Panc1 (cell line): ENCODE results near the gene KRTAP6-2. TPM values are rescaled to one million over a fixed set of nuclear protein-coding genes. Genes with fewer than 3 reads are reported as not detected.

Experiments
- ATAC-seq: fragments of 200-7000 bp; cut with Tn5 transposase; 2 replicates; pipeline ENCODE4 v1.9.1; 2020; ENCODE audit warnings: mild to moderate bottlenecking, moderate library complexity
- BruUV-seq: library from RNA; stranded (reverse); fragments of 400-500 nt; replicated peaks from 2 replicates; lab custom pipeline; 2021; lab: Mats Ljungman, UMichigan
- CTCF ChIA-PET: fragments of 300-600 bp; sonication (Branson Sonifier 250); formaldehyde crosslinking; loops from one replicate; lab custom pipeline; 2022; ENCODE audit warnings: antibody characterized with exemption; lab: Charles Lee
- POLR2A ChIA-PET: fragments of 300-600 bp; sonication (Branson Sonifier 250); formaldehyde crosslinking; loops from one replicate; lab custom pipeline; 2022; ENCODE audit warnings: antibody characterized with exemption; lab: Charles Lee
- DNase-seq: peaks from one replicate; pipeline ENCODE4 v3.0.0-alpha.2; 2010; ENCODE audit warnings: low read depth, low spot score
- H3K27ac ChIP-seq: 2 replicates; pipeline ENCODE4 v1.5.1; 2011; ENCODE audit warnings: mild to moderate bottlenecking, low read length, inconsistent platforms
- H3K27me3 ChIP-seq: fragments of 200-500 bp; sonication (Bioruptor generic); 2 replicates; pipeline ENCODE4 v1.6.0; 2014; ENCODE audit warnings: low read length, inconsistent platforms; ENCODE audit not compliant: control insufficient read depth, insufficient read depth
- H3K36me3 ChIP-seq: fragments of 200-500 bp; sonication (Bioruptor generic); 2 replicates; pipeline ENCODE4 v1.5.1; 2014; ENCODE audit warnings: inconsistent platforms, mild to moderate bottlenecking, low read length, moderate library complexity; ENCODE audit not compliant: control insufficient read depth, insufficient read depth
- H3K4me1 ChIP-seq: 2 replicates; pipeline ENCODE4 v1.5.1; 2011; ENCODE audit warnings: inconsistent platforms, mild to moderate bottlenecking, low read length, moderate library complexity; ENCODE audit not compliant: control insufficient read depth, insufficient read depth
- H3K4me3 ChIP-seq, 2 experiments: 2 replicates each; pipeline ENCODE4 v1.5.1; 2011 to 2012; ENCODE audit warnings: low read depth in 2 of 2, low read length in 2 of 2, mild to moderate bottlenecking in 2 of 2, inconsistent platforms in 1 of 2, moderate library complexity in 1 of 2
- H3K9me3 ChIP-seq: fragments of 200-500 bp; sonication (Bioruptor generic); 2 replicates; pipeline ENCODE4 v1.5.1; 2014; ENCODE audit warnings: low read depth, mild to moderate bottlenecking, inconsistent platforms, low read length, moderate library complexity; ENCODE audit not compliant: control insufficient read depth, insufficient read depth
- POLR2AphosphoS5 ChIP-seq: IDR thresholded peaks from 2 replicates; pipeline ENCODE4 v1.6.1; 2012; ENCODE audit warnings: mild to moderate bottlenecking, low read depth, low read length, moderate library complexity
- REST ChIP-seq, 2 experiments: IDR thresholded peaks; 2 replicates each; pipeline ENCODE4 v1.6.1; 2011 to 2012; ENCODE audit warnings: low read depth in 2 of 2, control low read depth in 1 of 2, low read length in 1 of 2, mild to moderate bottlenecking in 1 of 2, moderate library complexity in 1 of 2; ENCODE audit not compliant: insufficient read depth in 1 of 2
- SIN3A ChIP-seq: IDR thresholded peaks from 2 replicates; pipeline ENCODE4 v1.6.1; 2012; ENCODE audit warnings: low read depth, mild to moderate bottlenecking, low read length, moderate library complexity, borderline replicate concordance; ENCODE audit not compliant: insufficient read depth
- TCF7L2 ChIP-seq: IDR thresholded peaks from 2 replicates; pipeline ENCODE4 v1.6.1; 2011; ENCODE audit warnings: mild to moderate bottlenecking, low read depth, low read length, inconsistent platforms
- in situ Hi-C: cut with HindIII; loops from 2 replicates; pipeline ENCODE4 v1.10.0; 2016; ENCODE audit warnings: low sequenced_read_pairs, low pct_unique_long_range_greater_than_20kb
- intact Hi-C: fragments of 100-400 bp; cut with micrococcal nuclease; formaldehyde crosslinking; loops from one replicate; pipeline ENCODE4 v1.10.0; 2022; ENCODE audit not compliant: unreplicated experiment
- total RNA-seq: library from RNA; stranded (reverse); gene quantifications from one replicate; pipeline ENCODE4 v1.2.1, GENCODE V29; 2021; ENCODE audit not compliant: unreplicated experiment
- TF ChIP-seq, protein P1 (sequence below): fragments of 450-650 bp; IDR thresholded peaks from 2 replicates; pipeline ENCODE4 v1.5.1; 2017; ENCODE audit warnings: mild to moderate bottlenecking

The KRTAP6-2 gene
- total RNA-seq, 1 experiment from 2014 or later = not detected

DNA sequence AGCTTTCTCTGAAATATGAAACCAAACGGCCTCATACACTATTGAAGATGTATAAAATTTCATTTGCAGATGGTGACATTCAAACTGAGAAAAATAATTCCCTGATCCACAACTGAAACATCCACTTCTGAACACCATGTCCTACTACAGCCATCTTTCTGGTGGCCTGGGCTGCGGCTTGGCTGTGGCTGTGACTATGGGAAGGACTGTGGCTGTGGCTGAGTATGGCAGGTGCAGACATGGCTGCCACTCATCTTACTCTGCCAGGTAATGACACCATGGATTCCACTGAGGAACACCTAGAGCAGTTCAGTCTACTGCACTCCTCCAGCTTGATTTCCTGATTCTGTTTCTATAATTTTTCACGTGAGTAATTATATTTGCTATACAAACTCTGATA lies 21.8 kb upstream of the KRTAP6-2 start, which contains the start of gene KRTAP20-4:
Gene KRTAP20-4 (plus strand): TSS at position 106 of the 400 bp plus-strand sequence.
- ChIA-PET CTCF (no interaction called here), POLR2A (no interaction called here)
- H3K4me3 ChIP-seq = no peak within 1 kb of the TSS
- no peaks in the 10 kb centered on the region for H3K36me3 ChIP-seq
- in situ Hi-C loops = no loop called here
- TF ChIP-seq SIN3A = no peak
- TF ChIP-seq POLR2AphosphoS5 = no peak
- no peak for TF ChIP-seq TCF7L2
- TF ChIP-seq, protein P1, sequence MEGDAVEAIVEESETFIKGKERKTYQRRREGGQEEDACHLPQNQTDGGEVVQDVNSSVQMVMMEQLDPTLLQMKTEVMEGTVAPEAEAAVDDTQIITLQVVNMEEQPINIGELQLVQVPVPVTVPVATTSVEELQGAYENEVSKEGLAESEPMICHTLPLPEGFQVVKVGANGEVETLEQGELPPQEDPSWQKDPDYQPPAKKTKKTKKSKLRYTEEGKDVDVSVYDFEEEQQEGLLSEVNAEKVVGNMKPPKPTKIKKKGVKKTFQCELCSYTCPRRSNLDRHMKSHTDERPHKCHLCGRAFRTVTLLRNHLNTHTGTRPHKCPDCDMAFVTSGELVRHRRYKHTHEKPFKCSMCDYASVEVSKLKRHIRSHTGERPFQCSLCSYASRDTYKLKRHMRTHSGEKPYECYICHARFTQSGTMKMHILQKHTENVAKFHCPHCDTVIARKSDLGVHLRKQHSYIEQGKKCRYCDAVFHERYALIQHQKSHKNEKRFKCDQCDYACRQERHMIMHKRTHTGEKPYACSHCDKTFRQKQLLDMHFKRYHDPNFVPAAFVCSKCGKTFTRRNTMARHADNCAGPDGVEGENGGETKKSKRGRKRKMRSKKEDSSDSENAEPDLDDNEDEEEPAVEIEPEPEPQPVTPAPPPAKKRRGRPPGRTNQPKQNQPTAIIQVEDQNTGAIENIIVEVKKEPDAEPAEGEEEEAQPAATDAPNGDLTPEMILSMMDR = no peak
- TF ChIP-seq REST (IDR thresholded peaks at IDR 0.05; ENCODE audit: insufficient read depth in 1 of 2, low read depth in 2 of 2, low read length in 1 of 2) = no peak
- H3K9me3 ChIP-seq = no peaks in the 10 kb centered on the region
- no TSS peak for BruUV-seq
- no peak for ATAC-seq
- no peak for DNase-seq
- no peaks in the 10 kb centered on the region for H3K27me3 ChIP-seq
- intact Hi-C loops = no loop called here
- H3K4me1 ChIP-seq = no peaks in the 10 kb centered on the region
- no peak within 1 kb of the TSS for H3K27ac ChIP-seq

DNA sequence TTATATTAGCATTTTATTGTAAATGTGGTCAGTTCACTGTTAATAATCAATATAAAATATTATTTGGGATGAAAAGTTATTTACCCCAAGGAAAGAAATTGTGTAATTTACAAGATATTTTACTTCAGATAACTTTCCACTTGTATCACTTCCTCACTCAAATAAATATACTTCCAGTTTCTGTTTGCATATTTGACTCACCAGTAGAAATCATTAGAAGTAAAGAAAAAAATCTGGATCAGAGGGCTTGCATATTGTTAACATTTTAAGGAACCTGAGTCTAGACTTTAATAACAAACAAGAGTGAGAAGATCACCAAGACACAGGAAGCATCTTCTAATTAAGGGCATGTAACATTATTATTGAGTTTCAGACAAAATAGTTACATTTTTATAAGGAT lies 21.4 kb upstream of the KRTAP6-2 start:
- in situ Hi-C loops (no loop called here), intact Hi-C loops (no loop called here)
- Histone ChIP-seq H3K36me3 (no peaks in the 10 kb centered on the region), H3K9me3 (no peaks in the 10 kb centered on the region), H3K27ac (no peak overlapping the region), H3K4me1 (no peaks in the 10 kb centered on the region), H3K4me3 (no peak overlapping the region), H3K27me3 (no peaks in the 10 kb centered on the region)
- ChIA-PET POLR2A (no interaction called here), CTCF (no interaction called here)
- TF ChIP-seq SIN3A = no peak
- TF ChIP-seq TCF7L2 = no peak
- TF ChIP-seq, protein P1 = no peak
- no peak for TF ChIP-seq REST (IDR thresholded peaks at IDR 0.05; ENCODE audit: insufficient read depth in 1 of 2, low read depth in 2 of 2, low read length in 1 of 2)
- TF ChIP-seq POLR2AphosphoS5 = no peak
- ATAC-seq (no peak), DNase-seq (no peak)
- no TSS peak for BruUV-seq
